Mesendoderm (in vitro differentiated cells): ENCODE data around the gene VARS1.

Experiments
- DNase-seq: peaks from one replicate; pipeline ENCODE4 v3.0.0; 2013
- H2AK5ac ChIP-seq: 2 replicates; pipeline ENCODE4 v1.6.1; 2013; ENCODE audit warnings: low read length, inconsistent platforms
- H2BK120ac ChIP-seq: 2 replicates; pipeline ENCODE4 v1.6.1; 2013; ENCODE audit warnings: low read depth, mild to moderate bottlenecking, low read length, moderate library complexity, mixed read lengths
- H2BK15ac ChIP-seq: replicated peaks from 2 replicates; pipeline ENCODE4 v1.6.1; 2013; ENCODE audit warnings: low read depth, mild to moderate bottlenecking, moderate library complexity
- H2BK5ac ChIP-seq: 2 replicates; pipeline ENCODE4 v1.6.1; 2013; ENCODE audit warnings: low read length, inconsistent platforms
- H3K18ac ChIP-seq: 2 replicates; pipeline ENCODE4 v1.6.1; 2013; ENCODE audit warnings: mild to moderate bottlenecking, low read length, mixed read lengths
- H3K23ac ChIP-seq: one replicate; pipeline ENCODE4 v1.6.1; 2013; ENCODE audit warnings: low read length
- H3K27ac ChIP-seq: 2 replicates; pipeline ENCODE4 v1.5.1; 2013; ENCODE audit warnings: low read depth, mild to moderate bottlenecking, inconsistent platforms, low read length, moderate library complexity
- H3K27me3 ChIP-seq: 2 replicates; pipeline ENCODE4 v1.6.1; 2013; ENCODE audit warnings: low read length, control low read depth, mild to moderate bottlenecking, inconsistent platforms; ENCODE audit not compliant: insufficient read depth, poor library complexity
- H3K36me3 ChIP-seq: 2 replicates; pipeline ENCODE4 v1.6.1; 2013; ENCODE audit warnings: low read length, inconsistent platforms; ENCODE audit not compliant: control insufficient read depth, insufficient read depth
- H3K4ac ChIP-seq: one replicate; pipeline ENCODE4 v1.6.1; 2013; ENCODE audit warnings: low read depth, mild to moderate bottlenecking, low read length, moderate library complexity
- H3K4me1 ChIP-seq: 2 replicates; pipeline ENCODE4 v1.6.1; 2013; ENCODE audit warnings: low read depth, low read length, inconsistent platforms; ENCODE audit not compliant: control insufficient read depth
- H3K4me2 ChIP-seq: 2 replicates; pipeline ENCODE4 v1.6.1; 2013; ENCODE audit warnings: low read length
- H3K4me3 ChIP-seq: 2 replicates; pipeline ENCODE4 v1.5.1; 2013; ENCODE audit warnings: mild to moderate bottlenecking, low read length
- H3K56ac ChIP-seq: one replicate; pipeline ENCODE4 v1.6.1; 2013; ENCODE audit warnings: low read length
- H3K79me1 ChIP-seq: 2 replicates; pipeline ENCODE4 v1.6.1; 2013; ENCODE audit warnings: low read length, inconsistent platforms
- H3K79me2 ChIP-seq: 2 replicates; pipeline ENCODE4 v1.6.1; 2013; ENCODE audit warnings: mild to moderate bottlenecking, low read length; ENCODE audit not compliant: control insufficient read depth, insufficient read depth
- H3K9ac ChIP-seq: 2 replicates; pipeline ENCODE4 v1.6.1; 2013; ENCODE audit warnings: low read length, inconsistent platforms
- H4K5ac ChIP-seq: one replicate; pipeline ENCODE4 v1.6.1; 2013; ENCODE audit warnings: low read length
- H4K8ac ChIP-seq: one replicate; pipeline ENCODE4 v1.6.1; 2013; ENCODE audit warnings: low read depth, mild to moderate bottlenecking, control low read depth, low read length, moderate library complexity
- WGBS: extraction: QIAGEN DNeasy Blood & Tissue Kit; methylation state at CpG from one replicate; pipeline ENCODE4 v1.1.7; 2013; ENCODE audit warnings: low lambda C conversion rate, missing lambda C conversion rate; ENCODE audit not compliant: insufficient coverage; ENCODE audit errors: extremely low coverage; 5-methylcytosine and 5-hydroxymethylcytosine counted together

VARS1 gene

DNA sequence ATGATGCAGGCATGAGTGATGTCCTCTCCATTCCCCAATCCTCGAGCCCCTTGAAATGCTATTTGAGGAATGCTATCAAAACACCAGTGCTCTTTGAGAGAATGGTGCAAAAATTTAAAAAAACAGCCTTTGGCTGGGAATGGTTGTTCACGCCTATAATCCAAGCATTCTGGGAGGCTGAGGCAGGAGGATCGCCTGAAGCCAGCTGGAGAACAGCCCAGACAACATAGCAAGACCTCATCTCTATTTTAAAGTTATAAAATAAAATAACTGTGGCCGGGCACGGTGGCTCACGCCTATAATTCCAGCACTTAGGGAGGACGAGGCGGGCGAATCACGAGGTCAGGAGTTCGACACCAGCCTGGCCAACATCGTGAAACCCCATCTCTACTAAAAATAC, 4.2 kb upstream of the VARS1 start:
- H3K36me3 ChIP-seq: peaks cover 2% of the 10 kb centered on the region
- H4K8ac ChIP-seq: no peak overlapping the region
- no peak overlapping the region for H3K56ac ChIP-seq
- no peak overlapping the region for H2BK120ac ChIP-seq
- no peak for DNase-seq
- no CpG with 5 or more reads among the region's 12 CpGs for WGBS
- no peak overlapping the region for H3K18ac ChIP-seq
- H2AK5ac ChIP-seq: no peak overlapping the region
- peaks cover 6% of the 10 kb centered on the region for H3K79me2 ChIP-seq
- no peak overlapping the region for H3K4me2 ChIP-seq
- H3K27ac ChIP-seq: no peak overlapping the region
- no peak overlapping the region for H3K9ac ChIP-seq
- H3K4ac ChIP-seq: no peak overlapping the region
- no peaks in the 10 kb centered on the region for H3K27me3 ChIP-seq
- H3K4me1 ChIP-seq: no peaks in the 10 kb centered on the region
- no peak overlapping the region for H3K23ac ChIP-seq
- H2BK5ac ChIP-seq: no peak overlapping the region
- no peak overlapping the region for H4K5ac ChIP-seq
- peaks cover 4% of the 10 kb centered on the region for H3K79me1 ChIP-seq
- H3K4me3 ChIP-seq: no peak overlapping the region
- H2BK15ac ChIP-seq: no peak overlapping the region

GRCh38 chr6:31797588-31797987, 2.0 kb upstream of the VARS1 start:
- no peak overlapping the region for H4K5ac ChIP-seq
- H3K79me1 ChIP-seq: peaks cover 8% of the 10 kb centered on the region
- no peak for DNase-seq
- H3K9ac ChIP-seq: no peak overlapping the region
- no peak overlapping the region for H3K56ac ChIP-seq
- H3K23ac ChIP-seq: no peak overlapping the region
- H3K4me3 ChIP-seq: no peak overlapping the region
- no peak overlapping the region for H3K4ac ChIP-seq
- H3K4me1 ChIP-seq: peaks cover 2% of the 10 kb centered on the region
- H2BK120ac ChIP-seq: no peak overlapping the region
- no peak overlapping the region for H3K27ac ChIP-seq
- no peak overlapping the region for H4K8ac ChIP-seq
- no peak overlapping the region for H3K4me2 ChIP-seq
- no peak overlapping the region for H2BK15ac ChIP-seq
- H3K36me3 ChIP-seq: peaks cover 4% of the 10 kb centered on the region
- H2AK5ac ChIP-seq: no peak overlapping the region
- peaks cover 22% of the 10 kb centered on the region for H3K79me2 ChIP-seq
- no peak overlapping the region for H3K18ac ChIP-seq
- no peaks in the 10 kb centered on the region for H3K27me3 ChIP-seq
- H2BK5ac ChIP-seq: no peak overlapping the region
- WGBS: no CpG with 5 or more reads among the region's 5 CpGs

- Histone ChIP-seq H3K79me1 (peaks cover 9% of the 10 kb centered on the region), H2BK15ac (no peak overlapping the region), H3K27ac (no peak overlapping the region), H4K8ac (no peak overlapping the region), H3K18ac (no peak overlapping the region), H3K4ac (no peak overlapping the region), H3K27me3 (no peaks in the 10 kb centered on the region), H4K5ac (no peak overlapping the region), H3K23ac (no peak overlapping the region), H3K4me3 (no peak overlapping the region), H3K36me3 (peaks cover 4% of the 10 kb centered on the region), H3K79me2 (peaks cover 22% of the 10 kb centered on the region), H2BK5ac (no peak overlapping the region), H3K56ac (no peak overlapping the region), H3K4me2 (no peak overlapping the region), H2AK5ac (no peak overlapping the region), H3K4me1 (peaks cover 2% of the 10 kb centered on the region), H2BK120ac (no peak overlapping the region), H3K9ac (no peak overlapping the region)
- no peak for DNase-seq
- no CpG with 5 or more reads among the region's 2 CpGs for WGBS
Measured at GRCh38 chr6:31796993-31797385, 1.4 kb upstream of the VARS1 start.

GRCh38 chr6:31794866-31795615, 511 bp downstream of the VARS1 start:
- peak; percentile 73 for DNase-seq

DNA sequence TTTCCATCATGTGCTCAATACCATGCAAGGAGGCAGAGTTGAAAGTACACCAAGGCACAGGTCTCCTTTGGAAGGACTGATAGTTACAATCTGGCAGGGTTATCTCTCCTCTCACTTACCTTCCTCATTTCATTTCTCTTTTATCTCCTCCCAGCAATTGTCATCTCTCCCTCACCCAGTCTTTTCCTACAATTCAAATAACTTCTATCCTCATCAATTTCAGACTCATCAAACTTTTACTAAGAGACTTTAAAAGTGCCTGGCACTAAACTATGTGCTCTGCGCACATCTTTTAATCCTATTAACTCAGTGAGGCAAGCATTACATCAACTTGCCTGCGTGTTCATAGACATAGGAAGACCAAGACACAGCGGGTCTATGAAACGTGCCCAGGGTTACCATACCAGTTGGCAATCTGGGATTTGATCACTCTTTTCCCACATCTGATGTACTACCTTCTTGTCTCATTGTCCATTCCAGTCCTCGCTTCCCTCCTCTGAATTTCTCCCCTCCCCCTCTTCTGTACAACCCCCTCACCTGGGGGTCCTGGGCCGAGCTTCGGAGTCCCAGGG, 1.2 kb downstream of the VARS1 start:
- Histone ChIP-seq H3K27ac (no peak overlapping the region), H2BK15ac (no peak overlapping the region), H2BK5ac (no peak overlapping the region), H3K79me1 (peaks cover 10% of the 10 kb centered on the region), H3K4me3 (peak overlapping the region; percentile 98), H3K4ac (peak overlapping the region; percentile 98), H4K5ac (no peak overlapping the region), H3K79me2 (peaks cover 22% of the 10 kb centered on the region), H3K56ac (peak overlapping the region; percentile 99), H2AK5ac (peak overlapping the region; percentile 92), H3K9ac (peak overlapping the region; percentile 100), H3K18ac (peak overlapping the region; percentile 20), H2BK120ac (no peak overlapping the region), H4K8ac (no peak overlapping the region), H3K4me1 (peaks cover 2% of the 10 kb centered on the region), H3K36me3 (peaks cover 5% of the 10 kb centered on the region), H3K4me2 (peak overlapping the region; percentile 94), H3K23ac (peak overlapping the region; percentile 11), H3K27me3 (no peaks in the 10 kb centered on the region)
- DNase-seq: no peak
- no CpG with 5 or more reads among the region's 7 CpGs for WGBS

More at GRCh38 chr6:31794866-31795615, 511 bp downstream of the VARS1 start:
- H3K9ac ChIP-seq: peak overlapping the region; percentile 100
- H3K4me2 ChIP-seq: peak overlapping the region; percentile 94
- H2BK15ac ChIP-seq: no peak overlapping the region
- peaks cover 2% of the 10 kb centered on the region for H3K4me1 ChIP-seq
- peak overlapping the region; percentile 92 for H3K27ac ChIP-seq
- H3K23ac ChIP-seq: peak overlapping the region; percentile 89
- H2BK5ac ChIP-seq: peak overlapping the region; percentile 78
- H4K5ac ChIP-seq: no peak overlapping the region
- H2BK120ac ChIP-seq: peak overlapping the region; percentile 16
- H3K79me1 ChIP-seq: peaks cover 9% of the 10 kb centered on the region
- H3K79me2 ChIP-seq: peaks cover 22% of the 10 kb centered on the region
- H3K4me3 ChIP-seq: peak overlapping the region; percentile 98
- peak overlapping the region; percentile 98 for H3K4ac ChIP-seq
- H2AK5ac ChIP-seq: no peak overlapping the region
- peak overlapping the region; percentile 20 for H3K18ac ChIP-seq
- H3K36me3 ChIP-seq: peaks cover 4% of the 10 kb centered on the region
- no peak overlapping the region for H4K8ac ChIP-seq
- no peaks in the 10 kb centered on the region for H3K27me3 ChIP-seq
- peak overlapping the region; percentile 99 for H3K56ac ChIP-seq
- no CpG with 5 or more reads among the region's 44 CpGs for WGBS
